HG02973 (cell line): ENCODE data around the gene CCDC38.

Experiments used
- ATAC-seq: cut with Tn5 transposase; IDR thresholded peaks from one replicate; pipeline ENCODE4 v1.9.1; 2021; ENCODE audit warnings: moderate library complexity; ENCODE audit not compliant: unreplicated experiment

Gene CCDC38

GRCh38 chr12:95837240-95838038 is 105.0 kb downstream of the CCDC38 start:
- no peak for ATAC-seq

- no peak for ATAC-seq
These were observed 105.7 kb downstream of the CCDC38 start for GRCh38 chr12:95836630-95837239.

GRCh38 chr12:95836185-95836609 is 106.2 kb downstream of the CCDC38 start:
- ATAC-seq: no peak

GRCh38 chr12:95834572-95834971 is 107.8 kb downstream of the CCDC38 start:
- ATAC-seq: no peak

- no peak for ATAC-seq
These were observed 111.9 kb downstream of the CCDC38 start for GRCh38 chr12:95830335-95831089.

GRCh38 chr12:95829395-95829794 is 113.0 kb downstream of the CCDC38 start:
- ATAC-seq: no peak

GRCh38 chr12:95820096-95820703 is 122.2 kb downstream of the CCDC38 start:
- ATAC-seq: no peak
